ENCODE measurements around the gene CDC42BPA. TPM values are rescaled to one million over a fixed set of nuclear protein-coding genes. Genes with fewer than 3 reads are reported as not detected.
A peak's percentile ranks its signal among the peaks of the same experiment; 100 is the strongest.

The CDC42BPA gene
- total and polyA plus RNA-seq, 2 of the 8 experiments (the other 6 are each of a cell fraction or from before 2014, with no cell fraction given): 7.1 to 28.5 TPM

GRCh38 chr1:227314014-227314848, 4.1 kb downstream of the CDC42BPA start:
- peaks cover 2 to 4% of the 10 kb centered on the region in 2 experiments for H4K20me1 ChIP-seq (replicated peaks in 1 of 2; ENCODE audit: control insufficient read depth in 1 of 2, insufficient read depth in 2 of 2, low read length in 2 of 2)
- H2AK5ac ChIP-seq (ENCODE audit: low read depth, low read length): no peak overlapping the region
- H3K79me1 ChIP-seq (ENCODE audit: low read depth, low read length): peaks cover 2% of the 10 kb centered on the region
- peaks cover 0 to 1% (median 0%) of the 10 kb centered on the region in 4 experiments; a peak in 1 of 7 replicates for H3K4me1 ChIP-seq (replicated peaks in 1 of 4; ENCODE audit: control insufficient read depth in 3 of 4, insufficient read depth in 4 of 4, low read length in 3 of 4)
- H4K5ac ChIP-seq (ENCODE audit: insufficient read length, low read depth, low read length): no peak overlapping the region
- H3K23ac ChIP-seq (ENCODE audit: insufficient read length): no peak overlapping the region
- H3K4me2 ChIP-seq (ENCODE audit: insufficient read depth in 1 of 2, low read depth in 2 of 2, low read length in 2 of 2): peak overlapping the region in 1 of 2 experiments; percentile 41; a peak in 2 of 4 replicates
- no peak overlapping the region for H2BK12ac ChIP-seq (ENCODE audit: low read depth, low read length)
- DNase-seq (ENCODE audit: low read depth in 1 of 2, low spot score in 2 of 2) (no peak), FAIRE-seq (no peak)
- H3K56ac ChIP-seq (replicated peaks; ENCODE audit: insufficient read length, low read depth, low read length): no peak overlapping the region
- H2BK20ac ChIP-seq (ENCODE audit: low read length): no peak overlapping the region
- H3K9ac ChIP-seq (replicated peaks in 1 of 4; ENCODE audit: extremely low read depth in 1 of 4, low read depth in 3 of 4, low read length in 3 of 4): no peak overlapping the region
- no peak overlapping the region for H3K4ac ChIP-seq (replicated peaks; ENCODE audit: insufficient read length, low read depth, low read length)
- H3K27ac ChIP-seq (ENCODE audit: low read depth, low read length): no peak overlapping the region
- no peak overlapping the region for H3K14ac ChIP-seq (ENCODE audit: insufficient read length)
- no peak overlapping the region for H3K18ac ChIP-seq (ENCODE audit: extremely low read depth, low read length)
- no peaks in the 10 kb centered on the region for H3K27me3 ChIP-seq (replicated peaks in 1 of 4; ENCODE audit: control insufficient read depth in 3 of 4, extremely low read depth in 1 of 4, insufficient read depth in 3 of 4, low read length in 3 of 4)
- no peak overlapping the region for H2BK15ac ChIP-seq (ENCODE audit: low read length)
- no peak overlapping the region for H2BK5ac ChIP-seq (ENCODE audit: low read depth, low read length)
- peaks cover 4 to 81% of the 10 kb centered on the region in 2 experiments; a peak in 3 of 4 replicates for H3K79me2 ChIP-seq (ENCODE audit: control insufficient read depth in 1 of 2, insufficient read depth in 2 of 2, low read length in 2 of 2)
- H2AFZ ChIP-seq (ENCODE audit: low read length): no peak overlapping the region
- H3K36me3 ChIP-seq (ENCODE audit: control insufficient read depth in 2 of 4, insufficient read depth in 4 of 4, low read length in 3 of 4): no peaks in the 10 kb centered on the region
- no peak overlapping the region for H4K91ac ChIP-seq (replicated peaks; ENCODE audit: insufficient read length, low read length)
- WGBS, 2 experiments (ENCODE audit: extremely low coverage in 1 of 2, insufficient coverage in 1 of 2, insufficient read length in 1 of 2, insufficient replicate concordance in 2 of 2, low coverage in 1 of 2, low lambda C conversion rate in 2 of 2, missing lambda C conversion rate in 1 of 2): 85% methylated on average over 6 of the region's 6 CpGs; no CpG with 5 or more reads in 1 of the 2 experiments
- H3K9me3 ChIP-seq (ENCODE audit: insufficient read depth in 2 of 2, low read depth in 1 of 2, low read length in 1 of 2): no peaks in the 10 kb centered on the region
- ChIA-PET POLR2A (ENCODE audit: partially characterized antibody) (no interaction called here), CTCF (ENCODE audit: partially characterized antibody) (interaction anchor here (0.6 kb wide), 1 partner anchor 151 kb away, joined by 3 read pairs; no protein-coding TSS in a partner anchor)
- H3K4me3 ChIP-seq (ENCODE audit: extremely low read depth in 1 of 4, insufficient read depth in 2 of 4, low read depth in 3 of 4, low read length in 4 of 4): peak overlapping the region in 2 of 4 experiments; percentile 3 to 91; a peak in 3 of 8 replicates
- no peak overlapping the region for H4K8ac ChIP-seq (ENCODE audit: extremely low read depth, insufficient read depth, low read length)
- H2BK120ac ChIP-seq (replicated peaks; ENCODE audit: low read depth, low read length): no peak overlapping the region
- H3K23me2 ChIP-seq (ENCODE audit: low read depth, low read length): peaks cover 8% of the 10 kb centered on the region
- TF ChIP-seq SIRT6 (IDR thresholded peaks at IDR 0.05; ENCODE audit: low read length) (no peak), RNF2 (IDR thresholded peaks at IDR 0.05; ENCODE audit: borderline replicate concordance, low read depth, low read length, missing control alignments, poor library complexity, severe bottlenecking) (no peak), EZH2 (IDR thresholded peaks at IDR 0.05; ENCODE audit: low read depth, low read length, severe bottlenecking) (no peak), TCF12 (IDR thresholded peaks at IDR 0.05; ENCODE audit: low read depth, low read length) (no peak), CBX5 (IDR thresholded peaks at IDR 0.05; ENCODE audit: low read depth, low read length) (no peak), RBBP5 (IDR thresholded peaks at IDR 0.05; ENCODE audit: borderline replicate concordance, low read depth, low read length) (no peak), TEAD4 (IDR thresholded peaks at IDR 0.05; ENCODE audit: low read depth, low read length) (no peak)
- TF ChIP-seq, protein P1, sequence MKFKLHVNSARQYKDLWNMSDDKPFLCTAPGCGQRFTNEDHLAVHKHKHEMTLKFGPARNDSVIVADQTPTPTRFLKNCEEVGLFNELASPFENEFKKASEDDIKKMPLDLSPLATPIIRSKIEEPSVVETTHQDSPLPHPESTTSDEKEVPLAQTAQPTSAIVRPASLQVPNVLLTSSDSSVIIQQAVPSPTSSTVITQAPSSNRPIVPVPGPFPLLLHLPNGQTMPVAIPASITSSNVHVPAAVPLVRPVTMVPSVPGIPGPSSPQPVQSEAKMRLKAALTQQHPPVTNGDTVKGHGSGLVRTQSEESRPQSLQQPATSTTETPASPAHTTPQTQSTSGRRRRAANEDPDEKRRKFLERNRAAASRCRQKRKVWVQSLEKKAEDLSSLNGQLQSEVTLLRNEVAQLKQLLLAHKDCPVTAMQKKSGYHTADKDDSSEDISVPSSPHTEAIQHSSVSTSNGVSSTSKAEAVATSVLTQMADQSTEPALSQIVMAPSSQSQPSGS (IDR thresholded peaks at IDR 0.05; ENCODE audit: low read length): no peak

Data from H1 (cell line).